ENCODE data around the gene YAF2. TPM values are rescaled to one million over a fixed set of nuclear protein-coding genes. Genes with fewer than 3 reads are reported as not detected.

The YAF2 gene
- 10.5 TPM for total RNA-seq

GRCh38 chr12:42238240-42239140 lies at the start of gene YAF2:
YAF2 (minus strand) TSS chr12:42238248; CDS start chr12:42238180, 68 bp downstream.
- DNase-seq (ENCODE audit: low read depth in 2 of 3, low spot score in 2 of 3), result peak; percentile 67 to 87 (median 84)

- DNase-seq (ENCODE audit: low read depth in 2 of 3, low spot score in 2 of 3), result no peak
Measured at GRCh38 chr12:42286741-42287140, 48.7 kb upstream of the YAF2 start.

- no peak for DNase-seq (ENCODE audit: low read depth in 2 of 3, low spot score in 2 of 3)
Measured at GRCh38 chr12:42285431-42285830, 47.4 kb upstream of the YAF2 start.

DNA sequence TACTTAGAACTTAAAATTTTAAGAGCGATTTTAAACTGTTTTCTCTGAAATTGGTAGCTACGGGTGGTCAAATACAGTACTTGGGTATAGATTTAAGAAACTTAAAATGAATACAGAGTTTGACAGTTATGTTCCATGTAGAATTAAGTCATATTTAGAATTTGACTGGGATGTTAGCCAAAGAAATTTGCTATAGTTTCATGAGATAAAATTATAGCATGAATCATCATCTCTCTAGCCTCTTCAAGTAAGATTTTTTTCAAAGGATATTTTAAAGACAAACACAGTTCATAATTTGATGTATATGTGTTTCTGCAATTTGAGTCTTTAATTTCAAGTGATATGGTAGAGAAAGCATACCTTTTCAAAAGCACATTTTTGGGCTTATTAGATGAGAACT lies 46.8 kb upstream of the YAF2 start:
- DNase-seq (ENCODE audit: low read depth in 2 of 3, low spot score in 2 of 3), result no peak

DNA sequence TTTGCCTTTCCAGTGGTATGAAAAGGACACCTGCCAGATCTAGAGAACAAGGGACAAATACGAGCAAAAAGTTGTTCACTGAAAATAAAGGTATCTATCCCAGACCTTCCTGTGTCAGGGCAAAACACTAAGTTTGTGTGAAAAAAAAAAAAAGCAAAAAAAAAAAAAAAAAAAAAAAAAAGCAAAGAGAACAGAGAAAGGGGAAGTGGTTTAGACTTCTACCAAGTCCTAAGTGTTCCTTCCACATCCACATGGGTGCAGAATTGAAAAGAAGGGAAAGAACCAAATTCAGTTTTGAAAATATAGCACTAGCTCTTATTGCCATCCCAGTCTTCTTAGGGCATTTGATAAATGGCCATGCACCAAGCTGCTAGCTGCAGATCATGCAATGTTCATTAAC lies 46.1 kb upstream of the YAF2 start:
- peak in 2 of 3 donors; percentile 24 to 59 for DNase-seq (ENCODE audit: low read depth in 2 of 3, low spot score in 2 of 3)

GRCh38 chr12:42283739-42284138 lies 45.7 kb upstream of the YAF2 start:
- DNase-seq (ENCODE audit: low read depth in 2 of 3, low spot score in 2 of 3), result peak in 1 of 3 donors; percentile 5

DNA sequence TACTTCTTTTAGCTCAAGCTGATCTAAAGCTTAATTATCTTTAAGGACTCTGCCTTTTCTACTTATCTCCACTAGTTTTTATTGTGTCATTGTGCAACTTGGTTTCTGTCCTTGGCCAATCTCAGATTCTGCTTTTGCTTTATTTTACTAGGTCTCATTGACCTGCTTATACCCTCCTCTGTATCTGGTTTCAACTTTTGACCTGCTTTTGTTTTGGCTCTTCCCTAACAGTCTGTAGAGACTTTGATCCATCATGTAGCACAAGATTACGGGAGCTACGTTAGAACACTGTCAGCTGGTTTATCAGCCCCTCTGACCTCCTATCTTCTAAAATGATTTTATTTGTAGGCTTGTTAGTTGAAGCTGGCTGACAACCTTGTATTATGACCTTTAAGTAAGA lies 44.2 kb upstream of the YAF2 start:
- no peak for DNase-seq (ENCODE audit: low read depth in 2 of 3, low spot score in 2 of 3)

DNA sequence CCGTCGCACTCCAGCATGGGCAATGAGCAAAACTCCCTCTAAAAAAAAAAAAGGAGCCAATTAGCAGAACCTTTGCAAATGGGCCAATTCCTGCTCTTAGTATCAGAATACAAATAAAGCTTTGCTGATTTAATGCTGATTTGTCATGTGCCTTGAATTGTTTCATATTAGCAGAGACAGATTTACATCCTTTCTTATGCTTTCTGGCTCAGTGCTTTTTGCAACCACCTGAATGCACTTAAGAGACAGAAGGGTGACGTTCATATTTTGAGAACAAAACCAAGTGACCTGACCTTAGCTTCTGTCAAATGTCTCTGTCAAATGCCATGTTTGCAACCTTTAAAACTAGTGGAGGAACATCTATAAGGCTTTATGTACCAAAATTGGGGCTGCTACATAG lies 43.8 kb upstream of the YAF2 start:
- no peak for DNase-seq (ENCODE audit: low read depth in 2 of 3, low spot score in 2 of 3)

DNA sequence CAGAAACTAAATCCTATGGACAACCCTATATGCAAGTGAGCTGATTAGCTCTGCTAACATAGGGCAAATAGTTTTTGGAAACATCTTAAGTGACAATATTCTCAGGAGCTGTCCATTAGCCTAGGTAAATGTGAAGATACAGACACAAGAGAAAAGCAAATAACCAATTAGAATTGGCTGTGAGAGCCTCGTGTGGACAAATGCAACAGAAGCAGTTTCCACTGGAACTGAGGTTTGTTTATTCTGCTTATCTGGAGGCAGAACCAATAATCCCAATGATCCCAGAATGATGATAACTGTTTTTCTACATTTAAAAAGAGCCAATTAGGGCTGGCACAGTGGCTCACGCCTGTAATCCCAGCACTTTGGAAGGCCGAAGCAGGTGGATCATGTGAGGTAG lies 43.2 kb upstream of the YAF2 start:
- no peak for DNase-seq (ENCODE audit: low read depth in 2 of 3, low spot score in 2 of 3)

GRCh38 chr12:42278128-42278510 lies 40.1 kb upstream of the YAF2 start:
- no peak for DNase-seq (ENCODE audit: low read depth in 2 of 3, low spot score in 2 of 3)

DNA sequence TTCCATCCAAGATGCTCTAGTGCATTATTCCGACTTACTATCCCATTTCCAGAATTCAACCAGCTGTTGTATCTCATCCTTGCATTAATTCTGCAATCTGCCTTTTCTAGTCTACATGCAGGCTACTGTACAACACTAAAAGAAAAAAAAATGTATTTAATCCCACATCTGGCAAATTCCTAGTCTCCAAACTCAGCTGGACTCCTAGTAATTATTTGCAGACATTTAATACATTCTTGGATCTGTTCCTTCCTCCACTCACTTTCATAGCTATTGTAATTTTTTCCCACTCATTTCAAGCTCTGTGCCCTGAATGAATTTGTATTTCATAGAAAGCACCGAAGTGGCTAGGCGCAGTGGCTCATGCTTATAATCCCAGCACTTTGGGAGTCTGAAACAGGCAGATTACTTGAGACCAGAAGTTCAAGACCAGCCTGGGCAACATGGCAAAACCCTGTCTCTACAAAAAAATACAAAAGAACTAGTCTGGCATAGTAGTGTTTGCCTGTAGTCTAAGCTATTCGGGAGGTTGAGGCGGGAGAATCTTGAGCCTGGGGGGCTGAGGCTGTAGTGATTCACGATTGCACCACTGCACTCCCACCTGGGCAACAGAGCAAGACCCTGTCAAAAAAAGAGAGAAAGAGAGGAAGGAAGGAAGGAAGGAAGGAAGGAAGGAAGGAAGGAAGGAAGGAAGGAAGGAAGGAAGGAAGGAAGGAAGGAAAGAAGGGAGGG lies 39.5 kb upstream of the YAF2 start:
- DNase-seq (ENCODE audit: low read depth in 2 of 3, low spot score in 2 of 3), result no peak

DNA sequence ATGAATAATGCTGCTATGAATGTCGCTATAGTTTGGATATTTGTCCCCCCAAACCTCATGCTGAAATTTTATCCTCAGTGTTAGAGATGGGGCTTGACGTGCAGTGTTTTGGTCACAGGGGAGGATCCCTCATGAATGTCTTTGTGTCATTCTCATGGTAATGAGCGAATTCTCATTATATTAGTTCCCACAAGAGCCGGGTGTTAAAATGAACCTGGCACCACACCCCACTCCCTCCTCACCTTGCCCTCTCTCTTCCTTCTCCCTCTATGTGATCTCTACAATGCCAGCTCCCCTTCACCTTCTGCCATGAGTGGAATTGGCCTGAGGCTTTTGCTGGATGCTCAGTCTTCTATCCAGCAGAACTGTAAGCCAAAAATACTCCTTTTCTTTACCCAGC lies 37.5 kb upstream of the YAF2 start:
- no peak for DNase-seq (ENCODE audit: low read depth in 2 of 3, low spot score in 2 of 3)

DNA sequence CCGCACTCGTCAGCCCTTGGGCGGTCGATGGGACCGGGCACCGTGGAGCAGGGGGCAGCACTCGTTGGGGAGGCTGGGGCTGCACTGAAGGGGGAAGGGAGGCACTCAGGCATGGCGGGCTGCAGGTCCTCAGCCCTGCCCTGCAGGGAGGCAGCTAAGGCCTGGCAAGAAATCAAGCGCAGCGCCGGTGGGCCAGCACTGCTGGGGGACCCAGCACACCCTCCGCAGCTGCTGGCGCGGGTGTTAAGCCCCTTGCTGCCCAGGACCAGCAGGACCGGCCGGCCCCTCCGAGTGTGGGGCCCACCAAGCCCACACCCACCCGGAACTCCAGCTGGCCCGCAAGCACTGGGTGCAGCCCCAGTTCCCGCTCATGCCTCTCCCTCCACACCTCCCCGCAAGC lies 35.7 kb upstream of the YAF2 start:
- DNase-seq (ENCODE audit: low read depth in 2 of 3, low spot score in 2 of 3), result no peak

DNA sequence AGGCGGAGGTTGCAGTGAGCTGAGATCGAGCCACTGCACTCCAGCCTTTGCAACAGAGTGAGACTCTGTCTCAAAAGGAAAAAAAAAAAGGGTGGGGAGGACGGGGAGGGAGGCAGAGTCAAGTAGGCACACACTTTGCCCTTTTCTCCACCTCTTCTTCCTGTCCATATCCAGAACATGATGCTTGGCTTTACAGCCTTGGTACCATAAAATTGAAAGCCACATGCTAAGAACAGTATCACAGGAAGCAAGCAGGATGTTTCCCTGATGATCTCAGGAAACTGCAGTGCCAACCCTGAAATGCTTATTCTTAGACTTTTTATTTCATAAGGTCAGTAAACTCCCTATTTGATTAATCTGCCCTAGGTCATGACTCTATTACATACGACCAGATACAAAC lies 32.5 kb upstream of the YAF2 start:
- no peak for DNase-seq (ENCODE audit: low read depth in 2 of 3, low spot score in 2 of 3)

- DNase-seq (ENCODE audit: low read depth in 2 of 3, low spot score in 2 of 3), result no peak
Measured at GRCh38 chr12:42267413-42268190, 29.6 kb upstream of the YAF2 start.

DNA sequence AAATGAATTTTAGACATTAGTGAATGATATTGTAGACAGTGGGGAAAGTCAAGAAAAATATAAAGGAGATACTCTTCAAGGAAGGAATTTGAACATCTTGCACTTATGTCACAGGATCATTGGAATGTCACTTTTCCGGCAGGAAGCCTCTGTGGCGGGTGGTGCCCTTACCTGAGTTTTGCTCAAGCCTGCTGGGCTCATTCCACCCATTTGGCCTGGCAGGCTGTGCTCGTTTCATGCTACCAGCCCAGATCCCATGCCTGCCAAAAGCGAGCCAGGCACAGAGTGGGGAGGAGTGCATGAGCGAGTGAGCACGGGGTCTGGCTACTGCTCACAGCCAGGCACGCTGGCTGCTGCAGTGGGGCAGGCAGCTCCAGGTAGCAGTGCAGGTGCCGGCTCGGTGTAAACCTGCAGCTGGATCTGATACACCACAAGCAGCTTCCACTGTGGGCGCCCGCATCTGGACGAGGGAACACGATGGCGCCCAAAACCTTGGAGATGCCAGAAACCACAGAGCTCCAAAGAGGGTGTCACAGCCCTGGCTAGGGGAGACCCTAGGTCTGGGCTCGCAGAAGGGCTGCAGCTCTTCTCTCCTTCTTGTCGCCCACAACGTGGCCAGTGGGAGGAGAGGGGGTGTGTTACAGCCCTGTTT lies 28.7 kb upstream of the YAF2 start:
- no peak for DNase-seq (ENCODE audit: low read depth in 2 of 3, low spot score in 2 of 3)

DNA sequence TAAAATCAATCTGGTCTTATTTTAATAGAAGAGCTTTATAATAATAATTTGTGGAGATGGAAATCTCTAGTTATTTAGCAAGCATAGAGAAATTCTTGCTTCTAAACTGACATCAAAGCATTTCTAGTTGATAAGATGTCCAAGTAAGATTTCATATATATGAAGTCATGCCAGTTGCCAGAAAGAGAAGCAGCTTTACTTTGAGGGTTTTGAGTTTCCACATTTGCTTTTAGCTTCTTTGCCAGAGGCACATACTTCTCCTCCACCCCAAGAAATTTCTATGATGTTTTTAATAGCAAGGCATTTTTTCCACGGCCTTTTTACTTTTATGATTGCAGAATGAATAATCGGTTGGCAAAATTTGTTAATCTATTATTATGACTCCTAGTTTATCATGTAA lies 24.2 kb upstream of the YAF2 start:
- no peak for DNase-seq (ENCODE audit: low read depth in 2 of 3, low spot score in 2 of 3)

DNA sequence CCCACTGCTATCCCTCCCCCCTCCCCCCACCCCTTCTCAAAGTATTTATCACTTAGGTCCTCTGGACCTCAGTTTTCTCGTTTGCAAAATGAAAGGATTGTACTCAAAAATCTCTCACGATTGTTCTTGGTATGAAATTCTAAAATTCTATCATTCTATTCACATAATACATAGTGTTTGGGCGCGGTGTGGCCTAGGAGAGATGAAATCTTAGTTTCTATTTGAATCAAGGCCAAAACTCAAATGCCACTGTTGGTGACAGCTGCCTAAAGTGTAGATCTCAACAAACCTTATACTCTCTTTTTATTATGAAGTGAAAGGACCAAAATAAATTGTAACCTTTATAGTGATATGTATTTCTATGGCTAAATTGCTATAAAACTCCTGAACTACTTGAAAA lies 23.7 kb upstream of the YAF2 start:
- DNase-seq (ENCODE audit: low read depth in 2 of 3, low spot score in 2 of 3), result no peak

- no peak for DNase-seq (ENCODE audit: low read depth in 2 of 3, low spot score in 2 of 3)
Measured at GRCh38 chr12:42260518-42260917, 22.5 kb upstream of the YAF2 start.

DNA sequence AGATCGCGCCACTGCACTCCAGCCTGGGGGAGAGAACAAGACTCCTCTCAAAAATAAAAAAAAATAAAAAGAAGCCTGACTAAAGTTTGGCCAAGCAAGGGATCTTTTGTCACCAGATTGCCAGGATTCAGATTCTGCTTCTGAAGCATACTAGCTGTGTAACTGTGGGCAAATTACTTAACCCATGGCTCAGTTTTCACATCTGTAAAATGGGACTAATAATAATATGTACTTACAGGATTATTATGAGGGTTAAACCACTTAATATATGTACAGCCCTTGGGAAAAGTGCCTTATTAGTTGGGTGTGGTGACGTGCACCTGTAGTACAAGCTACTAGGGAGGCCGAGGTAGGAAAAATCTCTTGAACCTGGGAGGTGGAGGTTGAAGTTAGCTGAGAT lies 21.7 kb upstream of the YAF2 start:
- DNase-seq (ENCODE audit: low read depth in 2 of 3, low spot score in 2 of 3), result no peak

- DNase-seq (ENCODE audit: low read depth in 2 of 3, low spot score in 2 of 3), result no peak
Measured at GRCh38 chr12:42255866-42256261, 17.8 kb upstream of the YAF2 start.
